Thyroid gland (tissue), 4 donors: ENCODE data around the gene ATP6V1G1.

Experiments used
- POLR2A ChIP-seq, 2 donors: fragments of 450-650 bp; IDR thresholded peaks; one replicate each; pipeline ENCODE4 v1.6.1; 2017; ENCODE audit warnings: antibody characterized with exemption in 2 of 2, mild to moderate bottlenecking in 2 of 2, moderate library complexity in 1 of 2
- TF ChIP-seq, protein P1 (sequence below), 6 experiments: fragments of 200-600 bp in 3 of 6; fragments of 450-650 bp in 3 of 6; sonication (generic) in 3 of 6; IDR thresholded peaks; one replicate each; pipeline ENCODE4 v1.5.1; 2016 to 2019; ENCODE audit warnings: antibody characterized with exemption in 6 of 6, mild to moderate bottlenecking in 2 of 6, inconsistent platforms in 1 of 6, moderate library complexity in 1 of 6

DNA sequence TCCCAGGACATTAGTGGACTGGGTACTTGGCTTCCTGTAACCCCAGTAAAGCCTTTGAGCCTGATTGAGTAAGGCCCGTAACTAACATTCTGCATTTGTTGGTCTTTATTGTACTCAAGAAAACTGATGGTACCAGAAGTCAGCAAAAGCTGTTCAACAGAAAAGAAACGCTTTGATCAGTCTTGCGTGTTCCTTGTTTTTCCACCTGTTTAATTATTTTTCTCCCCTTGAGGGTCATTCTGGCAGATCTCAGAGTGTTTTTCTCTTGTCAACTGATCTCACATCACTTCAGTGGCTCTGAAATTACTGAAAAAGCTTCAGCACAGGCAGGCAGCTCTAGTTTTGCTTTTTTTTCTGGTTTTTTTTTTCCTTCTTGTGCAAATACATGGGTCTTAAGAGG lies 17.4 kb downstream of the ATP6V1G1 start:
- TF ChIP-seq, protein P1, sequence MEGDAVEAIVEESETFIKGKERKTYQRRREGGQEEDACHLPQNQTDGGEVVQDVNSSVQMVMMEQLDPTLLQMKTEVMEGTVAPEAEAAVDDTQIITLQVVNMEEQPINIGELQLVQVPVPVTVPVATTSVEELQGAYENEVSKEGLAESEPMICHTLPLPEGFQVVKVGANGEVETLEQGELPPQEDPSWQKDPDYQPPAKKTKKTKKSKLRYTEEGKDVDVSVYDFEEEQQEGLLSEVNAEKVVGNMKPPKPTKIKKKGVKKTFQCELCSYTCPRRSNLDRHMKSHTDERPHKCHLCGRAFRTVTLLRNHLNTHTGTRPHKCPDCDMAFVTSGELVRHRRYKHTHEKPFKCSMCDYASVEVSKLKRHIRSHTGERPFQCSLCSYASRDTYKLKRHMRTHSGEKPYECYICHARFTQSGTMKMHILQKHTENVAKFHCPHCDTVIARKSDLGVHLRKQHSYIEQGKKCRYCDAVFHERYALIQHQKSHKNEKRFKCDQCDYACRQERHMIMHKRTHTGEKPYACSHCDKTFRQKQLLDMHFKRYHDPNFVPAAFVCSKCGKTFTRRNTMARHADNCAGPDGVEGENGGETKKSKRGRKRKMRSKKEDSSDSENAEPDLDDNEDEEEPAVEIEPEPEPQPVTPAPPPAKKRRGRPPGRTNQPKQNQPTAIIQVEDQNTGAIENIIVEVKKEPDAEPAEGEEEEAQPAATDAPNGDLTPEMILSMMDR (IDR thresholded peaks at IDR 0.05): no peak
- no peak for TF ChIP-seq POLR2A (IDR thresholded peaks at IDR 0.05)
